ENCODE measurements around the gene PTPRG. TPM values are rescaled to one million over a fixed set of nuclear protein-coding genes. Genes with fewer than 3 reads are reported as not detected.

The PTPRG gene
- polyA plus RNA-seq, 1 donor (not counting 4 experiments of a cell fraction or from before 2014, with no cell fraction given) = 12.1 TPM

GRCh38 chr3:61829722-61830350, 268.5 kb downstream of the PTPRG start:
- Histone ChIP-seq H4K20me1 (ENCODE audit: control insufficient read depth, extremely low read depth, insufficient read depth, low read length) (no peaks in the 10 kb centered on the region), H2AFZ (ENCODE audit: control insufficient read depth, low read length) (no peak overlapping the region), H3K4me1 (ENCODE audit: control insufficient read depth, extremely low read depth, insufficient read depth, low read length) (no peaks in the 10 kb centered on the region), H3K79me2 (ENCODE audit: control insufficient read depth, insufficient read depth, low read length) (peaks cover 3% of the 10 kb centered on the region), H3K9me1 (ENCODE audit: control insufficient read depth, extremely low read depth, insufficient read depth, low read length) (no peaks in the 10 kb centered on the region), H3K9ac (ENCODE audit: control insufficient read depth, extremely low read depth, insufficient read depth, low read length) (no peak overlapping the region), H3K4me2 (ENCODE audit: control insufficient read depth, extremely low read depth, insufficient read depth, low read depth, low read length) (no peak overlapping the region), H3K9me3 (ENCODE audit: control insufficient read depth, low read depth, low read length) (no peaks in the 10 kb centered on the region), H3K27ac (ENCODE audit: control insufficient read depth, insufficient read depth, low read length) (no peak overlapping the region), H3K4me3 (ENCODE audit: control insufficient read depth in 2 of 3, extremely low read depth in 1 of 3, insufficient read depth in 2 of 3, low read depth in 1 of 3, low read length in 3 of 3) (no peak overlapping the region), H3K27me3 (ENCODE audit: control insufficient read depth, extremely low read depth, insufficient read depth, low read length) (no peaks in the 10 kb centered on the region), H3K36me3 (ENCODE audit: control insufficient read depth in 2 of 2, extremely low read depth in 1 of 2, insufficient read depth in 2 of 2, low read length in 2 of 2) (no peaks in the 10 kb centered on the region)
- dilution Hi-C loops (cut with MboI; ENCODE audit: extremely low pct_ligation_motif_present, low sequenced_read_pairs) = no loop called here
- no peak for FAIRE-seq
- DNase-seq (ENCODE audit: low read depth, low spot score) = no peak
- TF ChIP-seq CTCF (optimal IDR thresholded peaks at IDR 0.05 in 1 of 3, IDR thresholded peaks at IDR 0.05 in 1 of 3, conservative IDR thresholded peaks at IDR 0.05 in 1 of 3; ENCODE audit: extremely low read depth in 1 of 3, insufficient read depth in 2 of 3, low read length in 3 of 3) (no peak), EZH2 (IDR thresholded peaks at IDR 0.05; ENCODE audit: low read length) (no peak)

GRCh38 chr3:61831973-61832372, 270.6 kb downstream of the PTPRG start:
- TF ChIP-seq CTCF (optimal IDR thresholded peaks at IDR 0.05 in 1 of 3, IDR thresholded peaks at IDR 0.05 in 1 of 3, conservative IDR thresholded peaks at IDR 0.05 in 1 of 3; ENCODE audit: extremely low read depth in 1 of 3, insufficient read depth in 2 of 3, low read length in 3 of 3) (no peak), EZH2 (IDR thresholded peaks at IDR 0.05; ENCODE audit: low read length) (no peak)
- Histone ChIP-seq H2AFZ (ENCODE audit: control insufficient read depth, low read length) (no peak overlapping the region), H3K79me2 (ENCODE audit: control insufficient read depth, insufficient read depth, low read length) (peaks cover 3% of the 10 kb centered on the region), H3K27ac (ENCODE audit: control insufficient read depth, insufficient read depth, low read length) (no peak overlapping the region), H3K9me1 (ENCODE audit: control insufficient read depth, extremely low read depth, insufficient read depth, low read length) (no peaks in the 10 kb centered on the region), H3K4me3 (ENCODE audit: control insufficient read depth in 2 of 3, extremely low read depth in 1 of 3, insufficient read depth in 2 of 3, low read depth in 1 of 3, low read length in 3 of 3) (no peak overlapping the region), H3K27me3 (ENCODE audit: control insufficient read depth, extremely low read depth, insufficient read depth, low read length) (no peaks in the 10 kb centered on the region), H3K9ac (ENCODE audit: control insufficient read depth, extremely low read depth, insufficient read depth, low read length) (no peak overlapping the region), H4K20me1 (ENCODE audit: control insufficient read depth, extremely low read depth, insufficient read depth, low read length) (no peaks in the 10 kb centered on the region), H3K4me2 (ENCODE audit: control insufficient read depth, extremely low read depth, insufficient read depth, low read depth, low read length) (no peak overlapping the region), H3K4me1 (ENCODE audit: control insufficient read depth, extremely low read depth, insufficient read depth, low read length) (no peaks in the 10 kb centered on the region), H3K9me3 (ENCODE audit: control insufficient read depth, low read depth, low read length) (no peaks in the 10 kb centered on the region), H3K36me3 (ENCODE audit: control insufficient read depth in 2 of 2, extremely low read depth in 1 of 2, insufficient read depth in 2 of 2, low read length in 2 of 2) (no peaks in the 10 kb centered on the region)
- dilution Hi-C loops (cut with MboI; ENCODE audit: extremely low pct_ligation_motif_present, low sequenced_read_pairs) = no loop called here
- DNase-seq (ENCODE audit: low read depth, low spot score) (no peak), FAIRE-seq (no peak)

Data from keratinocyte (primary cell).